ENCODE measurements around the gene MSANTD1.

Gene MSANTD1

DNA sequence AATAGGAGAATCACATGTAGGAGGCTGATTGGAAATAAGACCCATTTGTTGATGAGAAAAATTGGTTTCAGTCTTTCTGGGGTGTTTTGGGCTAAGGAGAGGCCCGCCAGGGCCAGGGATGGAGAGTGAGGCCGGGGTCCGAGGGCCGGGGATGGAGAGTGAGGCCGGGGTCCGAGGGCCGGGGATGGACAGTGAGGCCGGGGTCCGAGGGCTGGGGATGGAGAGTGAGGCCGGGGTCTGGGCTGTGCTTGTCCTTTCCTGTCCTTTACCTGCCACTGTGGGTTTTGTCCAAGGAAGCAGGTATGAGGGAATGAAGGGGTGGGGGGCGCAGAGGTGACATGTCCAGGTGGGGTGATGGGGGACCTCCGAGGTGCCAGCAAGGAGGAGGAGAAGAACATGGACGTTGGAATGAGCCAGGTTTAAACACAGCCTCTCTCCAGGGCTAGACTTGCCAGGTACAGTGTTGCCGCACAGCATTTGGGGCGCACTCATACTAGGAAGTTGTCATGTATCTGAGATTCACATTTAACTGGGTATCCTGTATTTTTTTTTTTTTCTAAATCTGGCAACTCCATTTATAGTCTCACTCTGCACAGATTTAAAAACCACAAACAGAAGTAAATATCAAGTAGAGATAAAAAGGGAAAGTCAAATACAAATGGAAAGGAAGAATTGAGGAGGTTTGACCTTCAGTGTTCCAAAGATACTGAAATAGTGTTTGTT, 52.7 kb downstream of the MSANTD1 start:
- no peak for FAIRE-seq
- no peak for DNase-seq (ENCODE audit: insufficient read length, low spot score)
- no peak for TF ChIP-seq CTCF (IDR thresholded peaks at IDR 0.05; ENCODE audit: insufficient read depth, missing control alignments)

DNA sequence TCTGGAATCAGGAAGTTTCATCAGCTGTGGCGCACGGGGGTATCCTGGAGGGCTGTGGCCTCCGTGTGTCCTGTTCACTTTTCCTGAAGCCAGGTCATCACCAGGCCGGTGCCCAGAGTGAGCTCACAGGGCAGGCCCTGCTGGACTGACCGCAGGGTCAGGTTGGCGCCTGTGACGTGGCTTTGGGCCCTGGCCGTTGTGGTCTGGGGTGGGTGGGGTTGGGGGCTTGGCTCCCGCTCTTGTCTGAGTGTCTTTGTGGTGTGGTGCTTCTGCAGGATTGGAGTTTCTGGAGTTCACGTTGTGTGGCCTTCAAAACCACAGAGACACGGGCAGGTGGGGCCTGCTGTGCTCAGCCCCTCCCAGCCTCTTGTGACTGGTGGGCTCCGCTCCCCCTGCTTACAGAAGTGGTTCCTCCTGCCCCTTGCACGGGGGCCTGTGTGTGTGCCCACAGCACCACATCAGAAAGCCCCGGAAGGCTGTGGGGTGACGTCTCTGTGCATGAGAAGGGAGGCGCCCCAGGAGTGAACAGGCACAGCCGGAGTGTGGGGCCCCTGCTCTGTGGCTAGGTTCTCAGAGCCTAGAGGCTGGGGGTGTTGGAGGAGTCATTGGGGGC, 53.3 kb downstream of the MSANTD1 start:
- no peak for TF ChIP-seq CTCF (IDR thresholded peaks at IDR 0.05; ENCODE audit: insufficient read depth, missing control alignments)
- DNase-seq (ENCODE audit: insufficient read length, low spot score) (no peak), FAIRE-seq (no peak)

GRCh38 chr4:3302786-3303564, 54.0 kb downstream of the MSANTD1 start:
- DNase-seq (ENCODE audit: insufficient read length, low spot score) (no peak), FAIRE-seq (no peak)
- no peak for TF ChIP-seq CTCF (IDR thresholded peaks at IDR 0.05; ENCODE audit: insufficient read depth, missing control alignments)

GRCh38 chr4:3303565-3303824, 54.5 kb downstream of the MSANTD1 start:
- FAIRE-seq, result no peak
- TF ChIP-seq CTCF (IDR thresholded peaks at IDR 0.05; ENCODE audit: insufficient read depth, missing control alignments), result no peak
- DNase-seq (ENCODE audit: insufficient read length, low spot score), result no peak

DNA sequence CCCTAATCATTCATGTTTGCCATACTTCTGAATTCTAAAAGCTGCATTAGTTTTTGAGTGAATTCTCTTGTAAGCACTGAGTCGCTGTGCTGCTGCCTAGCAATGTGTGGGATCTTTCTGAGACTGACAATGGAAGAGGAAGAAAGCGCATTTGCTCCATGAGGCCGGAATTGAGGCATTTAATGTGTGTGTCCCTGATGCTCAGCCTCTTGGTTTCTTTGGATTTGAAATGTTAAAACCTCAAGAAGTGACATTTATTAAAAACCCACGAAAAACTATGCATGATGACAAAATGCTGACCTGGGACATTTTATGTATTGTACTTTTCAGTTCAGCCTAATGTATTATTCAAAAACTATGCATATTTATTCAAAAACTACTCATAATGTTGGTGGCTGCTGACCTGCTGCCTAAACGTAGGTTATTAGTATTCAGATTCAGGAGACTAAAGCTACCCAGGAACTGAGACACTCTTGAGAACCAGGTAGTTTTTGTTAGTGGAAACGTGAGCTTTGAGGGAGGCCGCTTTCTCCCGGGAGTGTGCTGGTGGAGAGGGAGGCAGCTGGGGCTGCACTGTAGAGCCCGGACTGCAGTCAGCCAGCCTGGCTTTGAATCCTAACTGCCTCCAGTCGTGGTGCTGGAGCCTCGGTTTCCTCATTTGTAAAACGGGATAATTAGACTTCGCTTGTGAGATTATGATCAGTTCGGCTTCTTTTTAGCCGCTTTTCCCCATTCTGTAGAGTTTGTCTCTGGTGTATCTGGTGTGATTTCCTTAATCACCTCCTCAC, 55.2 kb downstream of the MSANTD1 start:
- DNase-seq (ENCODE audit: insufficient read length, low spot score) (no peak), FAIRE-seq (no peak)
- TF ChIP-seq CTCF (IDR thresholded peaks at IDR 0.05; ENCODE audit: insufficient read depth, missing control alignments), result no peak

DNA sequence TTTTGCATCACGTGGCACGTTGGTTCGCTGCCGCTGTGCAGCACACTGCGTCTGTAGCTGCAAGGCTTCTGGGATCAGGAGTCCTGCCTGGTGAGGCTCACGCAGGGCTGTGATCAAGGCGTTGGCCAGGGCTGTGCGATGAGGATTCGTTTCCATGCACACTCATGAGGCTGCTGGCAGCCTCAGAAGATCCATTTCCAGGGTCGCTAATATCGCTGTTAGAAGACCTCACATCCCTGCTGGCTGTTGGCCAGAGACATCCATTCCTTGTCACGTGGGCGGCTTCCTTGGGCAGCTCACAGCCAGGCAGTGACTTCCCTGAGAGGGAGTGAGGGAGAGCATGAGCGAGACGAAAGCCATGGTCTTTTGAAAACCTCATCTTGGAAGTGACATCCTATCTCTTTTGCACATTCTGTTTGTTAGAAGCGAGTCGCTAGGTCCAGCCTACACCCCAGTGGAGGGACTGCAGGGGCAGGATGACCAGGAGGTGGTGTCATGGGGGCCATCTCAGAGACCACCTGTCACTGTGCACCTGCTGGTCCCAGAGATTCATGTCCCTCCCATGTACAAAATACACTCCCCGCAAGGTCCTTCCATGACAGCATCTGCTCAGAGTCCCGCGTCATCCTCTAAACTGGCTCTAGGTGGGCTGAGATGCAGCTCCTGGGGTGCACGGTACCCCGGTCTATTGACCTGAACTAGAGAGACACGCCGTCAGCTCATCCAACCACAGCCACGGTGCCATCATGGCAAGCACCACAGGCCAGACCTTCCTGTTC, 56.1 kb downstream of the MSANTD1 start:
- no peak for FAIRE-seq
- no peak for DNase-seq (ENCODE audit: insufficient read length, low spot score)

More for the DNA sequence above, 56.1 kb downstream of the MSANTD1 start:
- TF ChIP-seq CTCF (IDR thresholded peaks at IDR 0.05; ENCODE audit: insufficient read depth, missing control alignments), result no peak
